HepG2 (cell line): Measurements from ENCODE around the gene NEAT1. TPM values are rescaled to one million over a fixed set of nuclear protein-coding genes. Genes with fewer than 3 reads are reported as not detected.

Source experiments
- ATAC-seq: fragments of 200-7000 bp; cut with Tn5 transposase; 3 replicates; pipeline ENCODE4 v1.9.1; 2020; ENCODE audit warnings: mild to moderate bottlenecking, moderate library complexity
- BruUV-seq: library from RNA; stranded (reverse); fragments of 400-500 nt; replicated peaks from 2 replicates; lab custom pipeline; 2021; lab: Mats Ljungman, UMichigan
- CTCF ChIA-PET: fragments of 300-600 bp; formaldehyde crosslinking; extraction: SDS; loops from one replicate; lab custom pipeline; 2021; ENCODE audit warnings: low total read pairs, inconsistent platforms, low intra/inter-chr PET ratio; lab: Yijun Ruan, JAX
- POLR2A ChIA-PET: fragments of 350-600 bp; sonication (Branson Sonifier 250); formaldehyde crosslinking; loops from one replicate; lab custom pipeline; 2020; ENCODE audit warnings: antibody characterized with exemption, inconsistent platforms; lab: Yijun Ruan, JAX
- DNase-seq: peaks from one replicate; pipeline ENCODE4 v3.0.0-alpha.2; 2015; ENCODE audit warnings: low spot score
- FAIRE-seq: peaks from 3 replicates; lab custom pipeline; 2011; peaks lifted over from hg19 to GRCh38; lab: Jason Lieb, UNC
- H2AFZ ChIP-seq: one replicate; pipeline ENCODE4 v1.6.1; 2011; ENCODE audit warnings: low read length, inconsistent platforms
- H3K27ac ChIP-seq: fragments of 300-600 bp; 3 replicates; pipeline ENCODE4 v1.8.0; 2011; ENCODE audit warnings: mixed run types, mild to moderate bottlenecking, mixed read lengths, low read length, inconsistent platforms; ENCODE audit not compliant: insufficient read depth; ENCODE audit errors: extremely low read length
- H3K27me3 ChIP-seq, 2 experiments: fragments of 200-600 bp in 1 of 2; 2 replicates in 1 of 2; 3 replicates in 1 of 2; pipeline versions ENCODE4 v1.6.0 to v1.8.0; 2011; ENCODE audit warnings: low read length in 2 of 2, mild to moderate bottlenecking in 2 of 2, moderate library complexity in 2 of 2, inconsistent platforms in 1 of 2; ENCODE audit not compliant: insufficient read depth in 2 of 2, control insufficient read depth in 1 of 2
- H3K36me3 ChIP-seq, 2 experiments: fragments of 200-600 bp in 1 of 2; replicated peaks in 1 of 2; 2 replicates in 1 of 2; 3 replicates in 1 of 2; pipeline versions ENCODE4 v1.5.1 to v1.8.0; 2011; ENCODE audit warnings: low read length in 2 of 2, inconsistent platforms in 1 of 2; ENCODE audit not compliant: insufficient read depth in 2 of 2, control insufficient read depth in 1 of 2
- H3K4me1 ChIP-seq: 2 replicates; pipeline ENCODE4 v1.5.1; 2012; ENCODE audit warnings: low read length, inconsistent platforms; ENCODE audit not compliant: insufficient read depth
- H3K4me2 ChIP-seq: 2 replicates; pipeline ENCODE4 v1.6.0; 2011; ENCODE audit warnings: low read depth, low read length, inconsistent platforms
- H3K4me3 ChIP-seq, 3 experiments: fragments of 200-600 bp in 1 of 3; sonication (generic), shearing (Covaris generic) in 1 of 3; replicated peaks in 1 of 3; 2 replicates each; pipeline ENCODE4 v1.5.1; 2011 to 2016; ENCODE audit warnings: low read length in 3 of 3, inconsistent platforms in 2 of 3, low read depth in 2 of 3, mild to moderate bottlenecking in 2 of 3, control low read depth in 1 of 3, mixed read lengths in 1 of 3; ENCODE audit not compliant: insufficient read depth in 1 of 3
- H3K79me2 ChIP-seq: one replicate; pipeline ENCODE4 v1.6.1; 2011; ENCODE audit warnings: low read length, inconsistent platforms; ENCODE audit not compliant: insufficient read depth
- H3K9ac ChIP-seq: 2 replicates; pipeline ENCODE4 v1.6.0; 2011; ENCODE audit warnings: mild to moderate bottlenecking, low read depth, low read length, inconsistent platforms; ENCODE audit not compliant: insufficient read depth
- H3K9me3 ChIP-seq: 2 replicates; pipeline ENCODE4 v1.5.1; 2012; ENCODE audit warnings: mild to moderate bottlenecking, low read length
- H4K20me1 ChIP-seq: 2 replicates; pipeline ENCODE4 v1.6.0; 2011; ENCODE audit warnings: inconsistent platforms, mild to moderate bottlenecking, low read length, moderate library complexity; ENCODE audit not compliant: insufficient read depth
- HNRNPUL1 ChIP-seq: fragments of 200-400 bp; formaldehyde crosslinking; IDR thresholded peaks from 2 replicates; pipeline ENCODE4 v1.6.1; 2017; ENCODE audit warnings: low read depth, mild to moderate bottlenecking, low read length, moderate library complexity
- KLF9 ChIP-seq: IDR thresholded peaks from 2 replicates; pipeline ENCODE4 v1.6.1; 2016; ENCODE audit warnings: low read depth
- PPARG ChIP-seq: conservative IDR thresholded peaks from 2 replicates; pipeline ENCODE4 v1.6.1; 2016; ENCODE audit warnings: missing biosample characterization, missing genetic modification reagents
- RELA ChIP-seq: sonication (generic); formaldehyde crosslinking; IDR thresholded peaks from 2 replicates; pipeline ENCODE4 v1.4.0; 2020; ENCODE audit warnings: missing genetic modification reagents
- TRIM24 ChIP-seq: sonication (generic); formaldehyde crosslinking; IDR thresholded peaks from 2 replicates; pipeline ENCODE4 v1.8.0; 2022; ENCODE audit warnings: mild to moderate bottlenecking, missing genetic modification reagents
- XRCC5 ChIP-seq: fragments of 200-400 bp; formaldehyde crosslinking; optimal IDR thresholded peaks from 2 replicates; pipeline ENCODE3; 2017; ENCODE audit warnings: mild to moderate bottlenecking, low read length
- ZBTB7B ChIP-seq: sonication (generic); formaldehyde crosslinking; IDR thresholded peaks from 2 replicates; pipeline ENCODE4 v1.4.0; 2020; ENCODE audit warnings: missing genetic modification reagents
- ZFP36 ChIP-seq: fragments of 150-350 bp; IDR thresholded peaks from 2 replicates; pipeline ENCODE4 v1.6.1; 2018; ENCODE audit warnings: borderline replicate concordance, low read length, low read depth; ENCODE audit not compliant: partially characterized antibody
- ZNF263 ChIP-seq: sonication (generic); formaldehyde crosslinking; IDR thresholded peaks from 2 replicates; pipeline ENCODE4 v1.4.0; 2020; ENCODE audit warnings: missing genetic modification reagents
- ZNF740 ChIP-seq: sonication (generic); formaldehyde crosslinking; IDR thresholded peaks from 2 replicates; pipeline ENCODE4 v1.4.0; 2020; ENCODE audit warnings: missing genetic modification reagents
- ZNF775 ChIP-seq: sonication (generic); formaldehyde crosslinking; IDR thresholded peaks from 2 replicates; pipeline ENCODE4 v1.4.0; 2020; ENCODE audit warnings: missing genetic modification reagents, mild to moderate bottlenecking, moderate library complexity, borderline replicate concordance
- WGBS: methylation state at CpG from one replicate; pipeline ENCODE4 v1.1.6; 2017; ENCODE audit warnings: low lambda C conversion rate; 5-methylcytosine and 5-hydroxymethylcytosine counted together
- in situ Hi-C: cut with HindIII; loops from 2 replicates; pipeline ENCODE4 v1.10.0; 2017; ENCODE audit warnings: low pct_unique_long_range_greater_than_20kb; ENCODE audit not compliant: extremely low pct_ligation_motif_present
- intact Hi-C: fragments of 100-400 bp; cut with micrococcal nuclease; formaldehyde crosslinking; loops from one replicate; pipeline ENCODE4 v1.10.0; 2022; ENCODE audit not compliant: unreplicated experiment
- polyA plus RNA-seq, 8 experiments: library from polyadenylated mRNA; depleted of rRNA in 3 of 8; stranded (reverse) in 7 of 8; unstranded in 1 of 8; fragments of >200 nt; fragmentation: Illumina TruSeq in 4 of 8; extraction: Trizol in 4 of 8; gene quantifications; 2 replicates each; pipeline versions ENCODE4 v1.2.1 to v1.2.3, GENCODE V29; 2011 to 2016; ENCODE audit warnings: low read depth in 4 of 8, missing spikeins in 1 of 8, mixed read lengths in 1 of 8; ENCODE audit not compliant: insufficient read depth in 1 of 8
- total RNA-seq, 5 experiments: library from RNA; depleted of rRNA; stranded (reverse); fragments of >200 nt; fragmentation: Illumina TruSeq; extraction: Trizol; gene quantifications; 2 replicates each; pipeline ENCODE4 v1.2.3, GENCODE V29; 2016; ENCODE audit warnings: low read depth in 1 of 5
- TF ChIP-seq, protein P1 (sequence below): sonication (generic); formaldehyde crosslinking; IDR thresholded peaks from 2 replicates; pipeline ENCODE4 v1.8.1; 2023; ENCODE audit warnings: mild to moderate bottlenecking, missing genetic modification reagents, borderline replicate concordance

The NEAT1 gene
- total and polyA plus RNA-seq, 2 of the 13 experiments (the other 11 are each of a cell fraction or from before 2014, with no cell fraction given): 20.5 to 41.2 TPM

DNA sequence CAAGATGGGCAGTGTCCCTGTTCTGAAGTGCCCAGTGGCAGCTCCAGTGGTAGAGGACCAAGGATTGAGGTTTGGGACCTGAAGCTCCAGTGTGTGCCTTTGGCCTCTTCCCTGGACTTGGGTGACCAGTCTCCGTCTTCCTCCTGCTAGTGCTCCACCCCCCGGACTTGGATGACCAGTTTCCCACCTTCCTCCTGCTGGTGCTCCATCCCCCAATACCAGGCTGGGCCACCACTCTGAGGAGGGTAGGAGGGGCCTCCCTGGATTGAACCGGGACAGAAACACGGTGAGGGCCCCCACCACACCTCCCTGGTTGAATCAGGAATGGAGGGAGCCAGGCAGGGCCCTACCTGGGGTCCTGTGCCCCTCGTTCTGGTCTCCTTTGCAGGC, 10.9 kb upstream of the NEAT1 start:
- ChIA-PET CTCF (no interaction called here), POLR2A (no interaction called here)
- Histone ChIP-seq H3K4me2 (no peak overlapping the region), H3K79me2 (peaks cover 6% of the 10 kb centered on the region), H3K27ac (no peak overlapping the region), H3K4me3 (no peak overlapping the region), H3K9ac (no peak overlapping the region), H3K9me3 (no peaks in the 10 kb centered on the region), H3K27me3 (no peaks in the 10 kb centered on the region)
- in situ Hi-C loops (no loop called here), intact Hi-C loops (no loop called here)
- 90% methylated on average over 4 of the region's 5 CpGs for WGBS
- FAIRE-seq: no peak
- no TSS peak for BruUV-seq
- no peak for TF ChIP-seq TRIM24 (CRISPR knock-in tag)
- TF ChIP-seq ZNF263: peak; percentile 53; the same call in 1 of the 2 replicates
- TF ChIP-seq, all 625 proteins: peak for 1
- Histone ChIP-seq H3K36me3 (peaks cover 2 to 28% of the 10 kb centered on the region in 2 experiments; a peak in 3 of 5 replicates), H4K20me1 (no peaks in the 10 kb centered on the region), H2AFZ (no peak overlapping the region), H3K4me1 (peaks cover 25% of the 10 kb centered on the region)
- ATAC-seq: no peak
- no peak for DNase-seq

GRCh38 chr11:65412271-65413076, 10.1 kb upstream of the NEAT1 start:
- Histone ChIP-seq H3K79me2 (peaks cover 14% of the 10 kb centered on the region), H3K9ac (no peak overlapping the region), H2AFZ (no peak overlapping the region), H3K4me3 (no peak overlapping the region), H3K27me3 (no peaks in the 10 kb centered on the region), H3K36me3 (peaks cover 2 to 28% of the 10 kb centered on the region in 2 experiments; a peak in 3 of 5 replicates), H3K27ac (no peak overlapping the region), H3K4me2 (no peak overlapping the region), H3K9me3 (no peaks in the 10 kb centered on the region), H3K4me1 (peaks cover 33% of the 10 kb centered on the region), H4K20me1 (no peaks in the 10 kb centered on the region)
- no TSS peak for BruUV-seq
- intact Hi-C loops: no loop called here
- TF ChIP-seq, protein P1, sequence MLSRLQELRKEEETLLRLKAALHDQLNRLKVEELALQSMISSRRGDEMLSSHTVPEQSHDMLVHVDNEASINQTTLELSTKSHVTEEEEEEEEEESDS (CRISPR knock-in tag): no peak
- no peak for TF ChIP-seq HNRNPUL1
- TF ChIP-seq ZBTB7B: no peak
- no peak for TF ChIP-seq RELA (CRISPR knock-in tag)
- no peak for TF ChIP-seq ZFP36
- TF ChIP-seq PPARG: no peak
- no peak for TF ChIP-seq XRCC5
- no peak for TF ChIP-seq KLF9 (CRISPR knock-in tag)
- TF ChIP-seq ZNF740 (CRISPR knock-in tag): no peak
- TF ChIP-seq ZNF775: no peak
- ChIA-PET CTCF (no interaction called here), POLR2A (interaction anchor here (1.0 to 1.2 kb wide), 3 partner anchors 29 to 88 kb away, joined by 3 read pairs; partner anchors contain the start of gene MALAT1)
- in situ Hi-C loops: no loop called here
- FAIRE-seq: no peak
- no peak for ATAC-seq
- WGBS: 96% methylated on average over 22 of the region's 24 CpGs
- no peak for DNase-seq
